ENCODE measurements around the gene DCC.

DNA sequence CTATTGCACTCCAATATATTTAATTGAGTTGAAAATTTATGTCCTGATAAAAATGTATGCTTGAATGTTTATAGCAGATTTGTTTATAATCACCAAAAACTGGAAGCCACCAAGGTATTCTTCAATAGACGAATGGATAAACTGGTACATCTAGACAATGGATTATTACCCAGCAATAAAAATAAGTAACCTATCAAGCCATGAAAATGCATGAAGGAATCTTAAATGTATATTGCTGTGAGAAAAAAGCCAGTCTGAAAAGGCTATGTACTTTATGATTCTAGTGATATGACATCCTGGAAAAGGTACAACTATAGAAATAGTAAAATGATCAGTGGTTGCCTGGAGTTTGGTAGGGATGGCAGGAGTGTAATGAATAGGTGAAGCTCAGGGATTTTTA is 580.7 kb downstream of the DCC start:
- TF ChIP-seq POLR2A (IDR thresholded peaks at IDR 0.05; ENCODE audit: low read length) (no peak), GATA1 (IDR thresholded peaks at IDR 0.05; ENCODE audit: low read depth, low read length) (no peak)
